K562 (cell line): ENCODE measurements around the gene RPS15A.
"Not testable (repeated sequence)": the region's sequence is repeated elsewhere in the genome, so short reads cannot be mapped to it uniquely, and the experiment has no call there.

Experiments used
- CHD2 ChIP-seq: IDR thresholded peaks from 2 replicates; pipeline ENCODE4 v1.6.1; 2011; ENCODE audit warnings: low read depth, low read length
- E2F4 ChIP-seq: sonication (generic); formaldehyde crosslinking; IDR thresholded peaks from 2 replicates; pipeline ENCODE4 v1.8.0; 2022; ENCODE audit warnings: mild to moderate bottlenecking, low read depth, missing genetic modification reagents
- ETV6 ChIP-seq, 3 experiments: fragments of 150-350 bp in 1 of 3; sonication (generic) in 1 of 3; formaldehyde crosslinking in 1 of 3; IDR thresholded peaks; 2 replicates each; pipeline versions ENCODE4 v1.6.1 to v1.8.0; 2014 to 2022; ENCODE audit warnings: borderline replicate concordance in 2 of 3, low read depth in 2 of 3, antibody characterized with exemption in 1 of 3, low read length in 1 of 3, mild to moderate bottlenecking in 1 of 3, missing genetic modification reagents in 1 of 3
- FOXM1 ChIP-seq, 2 experiments: fragments of 450-650 bp in 1 of 2; sonication (generic) in 1 of 2; formaldehyde crosslinking in 1 of 2; IDR thresholded peaks; 2 replicates each; pipeline versions ENCODE4 v1.6.1 to v1.9.0; 2017 to 2022; ENCODE audit warnings: low read depth in 2 of 2, mild to moderate bottlenecking in 2 of 2, missing genetic modification reagents in 1 of 2, moderate library complexity in 1 of 2
- HDAC6 ChIP-seq: IDR thresholded peaks from 2 replicates; pipeline ENCODE4 v1.6.1; 2012; ENCODE audit warnings: low read depth, mild to moderate bottlenecking, control low read depth, inconsistent platforms, low read length, moderate library complexity
- PHB2 ChIP-seq: fragments of 450-650 bp; IDR thresholded peaks from 2 replicates; pipeline ENCODE4 v1.6.1; 2017; ENCODE audit warnings: low read depth
- PRPF4 ChIP-seq: fragments of 200-400 bp; formaldehyde crosslinking; IDR thresholded peaks from one replicate; pipeline ENCODE4 v1.6.1; 2017; ENCODE audit warnings: low read length, low read depth, mild to moderate bottlenecking; ENCODE audit not compliant: insufficient read depth, poor library complexity, severe bottlenecking
- PTRF ChIP-seq: fragments of 450-650 bp; IDR thresholded peaks from 2 replicates; pipeline ENCODE4 v1.6.1; 2016; ENCODE audit warnings: mild to moderate bottlenecking, missing genetic modification characterization, missing compliant biosample characterization
- SMAD4 ChIP-seq: fragments of 250-450 bp; sonication (Bioruptor Pico); conservative IDR thresholded peaks from 2 replicates; pipeline ENCODE4 v1.8.0; 2021; ENCODE audit warnings: inconsistent platforms, mild to moderate bottlenecking, moderate library complexity
- TF ChIP-seq, protein P1 (sequence below): fragments of 450-650 bp; conservative IDR thresholded peaks from 2 replicates; pipeline ENCODE4 v1.6.1; 2016; ENCODE audit warnings: missing genetic modification characterization, low read depth, mild to moderate bottlenecking, missing compliant biosample characterization, moderate library complexity

DNA sequence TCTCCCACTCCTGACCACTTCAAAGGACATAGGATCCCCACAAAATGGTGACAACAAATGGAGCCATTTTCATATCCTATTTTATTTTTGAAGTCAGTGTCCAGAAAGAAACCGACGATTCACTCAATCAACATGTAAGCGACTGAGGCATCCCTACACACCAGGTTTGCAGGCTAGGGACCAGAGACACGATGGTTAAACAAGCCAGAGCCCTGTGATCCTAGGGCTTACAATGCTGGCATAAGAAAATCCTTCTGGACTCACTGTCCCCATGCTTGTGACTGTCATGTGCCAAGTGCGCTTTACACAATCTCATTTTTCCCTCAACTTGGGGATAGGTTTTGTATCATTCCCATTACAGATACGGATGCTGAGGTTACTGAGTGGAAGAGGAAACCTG lies 8.9 kb downstream of the RPS15A start:
- TF ChIP-seq ETV6 (IDR thresholded peaks at IDR 0.05; ENCODE audit: borderline replicate concordance in 1 of 2, low read depth in 2 of 2, low read length in 1 of 2); ETV6 (CRISPR knock-in tag; IDR thresholded peaks at IDR 0.05; ENCODE audit: borderline replicate concordance); CHD2; PTRF; PRPF4; FOXM1 (IDR thresholded peaks at IDR 0.05; ENCODE audit: low read depth); FOXM1 (CRISPR knock-in tag; IDR thresholded peaks at IDR 0.05; ENCODE audit: low read depth); E2F4; HDAC6; PHB2; SMAD4 (CRISPR knock-in tag): not testable (repeated sequence)
- TF ChIP-seq, protein P1, sequence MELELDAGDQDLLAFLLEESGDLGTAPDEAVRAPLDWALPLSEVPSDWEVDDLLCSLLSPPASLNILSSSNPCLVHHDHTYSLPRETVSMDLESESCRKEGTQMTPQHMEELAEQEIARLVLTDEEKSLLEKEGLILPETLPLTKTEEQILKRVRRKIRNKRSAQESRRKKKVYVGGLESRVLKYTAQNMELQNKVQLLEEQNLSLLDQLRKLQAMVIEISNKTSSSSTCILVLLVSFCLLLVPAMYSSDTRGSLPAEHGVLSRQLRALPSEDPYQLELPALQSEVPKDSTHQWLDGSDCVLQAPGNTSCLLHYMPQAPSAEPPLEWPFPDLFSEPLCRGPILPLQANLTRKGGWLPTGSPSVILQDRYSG (tag): not testable (repeated sequence)
